ENCODE measurements around the gene ENC1.

- TF ChIP-seq GATA2 (IDR thresholded peaks at IDR 0.05; ENCODE audit: low read depth, low read length) (no peak), GATA3 (IDR thresholded peaks at IDR 0.05; ENCODE audit: low read depth, low read length) (no peak)
Measured at GRCh38 chr5:74649421-74649973, 9.0 kb upstream of the ENC1 start.
